ENCODE results near the gene P2RX1.
A peak's percentile ranks its signal among the peaks of the same experiment; 100 is the strongest.

Gene P2RX1

GRCh38 chr17:3907483-3908216 lies 8.6 kb downstream of the P2RX1 start:
- Histone ChIP-seq H3F3A (ENCODE audit: insufficient read depth, low read length) (no peaks in the 10 kb centered on the region), H3K9ac (ENCODE audit: low read length) (no peak overlapping the region), H3K4me2 (ENCODE audit: low read length) (no peak overlapping the region), H3K4me1 (ENCODE audit: insufficient read depth, low read length, severe bottlenecking) (peaks cover 25% of the 10 kb centered on the region), H3K9me2 (ENCODE audit: low read depth, low read length) (no peaks in the 10 kb centered on the region), H4K20me1 (ENCODE audit: insufficient read depth, low read length) (no peaks in the 10 kb centered on the region), H3K27me3 (ENCODE audit: insufficient read depth, low read length) (peaks cover 14% of the 10 kb centered on the region), H3K4me3 (ENCODE audit: low read depth, low read length, poor library complexity, severe bottlenecking) (no peak overlapping the region), H3K36me3 (ENCODE audit: insufficient read depth, low read length) (no peaks in the 10 kb centered on the region), H3K9me3 (ENCODE audit: low read length) (no peaks in the 10 kb centered on the region), H3K27ac (ENCODE audit: low read depth, low read length, poor library complexity, severe bottlenecking) (no peak overlapping the region), H3K79me2 (ENCODE audit: insufficient read depth, low read length) (no peaks in the 10 kb centered on the region), H2AFZ (ENCODE audit: low read length) (no peak overlapping the region)
- TF ChIP-seq EZH2 (IDR thresholded peaks at IDR 0.05; ENCODE audit: borderline replicate concordance, low read length): no peak
- peak; percentile 13; the same call in 1 of the 2 replicates for TF ChIP-seq CTCF (IDR thresholded peaks at IDR 0.05; ENCODE audit: low read length)

- Histone ChIP-seq H3K4me1 (ENCODE audit: insufficient read depth, low read length, severe bottlenecking) (peaks cover 25% of the 10 kb centered on the region), H3K4me2 (ENCODE audit: low read length) (no peak overlapping the region), H3K36me3 (ENCODE audit: insufficient read depth, low read length) (no peaks in the 10 kb centered on the region), H3K4me3 (ENCODE audit: low read depth, low read length, poor library complexity, severe bottlenecking) (no peak overlapping the region), H3K27me3 (ENCODE audit: insufficient read depth, low read length) (peaks cover 14% of the 10 kb centered on the region), H3K9me2 (ENCODE audit: low read depth, low read length) (no peaks in the 10 kb centered on the region), H2AFZ (ENCODE audit: low read length) (no peak overlapping the region), H4K20me1 (ENCODE audit: insufficient read depth, low read length) (no peaks in the 10 kb centered on the region), H3K27ac (ENCODE audit: low read depth, low read length, poor library complexity, severe bottlenecking) (no peak overlapping the region), H3K9me3 (ENCODE audit: low read length) (no peaks in the 10 kb centered on the region), H3F3A (ENCODE audit: insufficient read depth, low read length) (no peaks in the 10 kb centered on the region), H3K79me2 (ENCODE audit: insufficient read depth, low read length) (no peaks in the 10 kb centered on the region), H3K9ac (ENCODE audit: low read length) (no peak overlapping the region)
- TF ChIP-seq CTCF (IDR thresholded peaks at IDR 0.05; ENCODE audit: low read length): no peak
- TF ChIP-seq EZH2 (IDR thresholded peaks at IDR 0.05; ENCODE audit: borderline replicate concordance, low read length): no peak
Measured at GRCh38 chr17:3906881-3907280, 9.4 kb downstream of the P2RX1 start.

- Histone ChIP-seq H3K4me1 (ENCODE audit: insufficient read depth, low read length, severe bottlenecking) (peaks cover 12% of the 10 kb centered on the region), H3K27me3 (ENCODE audit: insufficient read depth, low read length) (peaks cover 14% of the 10 kb centered on the region), H3F3A (ENCODE audit: insufficient read depth, low read length) (no peaks in the 10 kb centered on the region), H3K9ac (ENCODE audit: low read length) (no peak overlapping the region), H3K4me2 (ENCODE audit: low read length) (no peak overlapping the region), H3K36me3 (ENCODE audit: insufficient read depth, low read length) (no peaks in the 10 kb centered on the region), H3K79me2 (ENCODE audit: insufficient read depth, low read length) (no peaks in the 10 kb centered on the region), H3K9me2 (ENCODE audit: low read depth, low read length) (no peaks in the 10 kb centered on the region), H3K4me3 (ENCODE audit: low read depth, low read length, poor library complexity, severe bottlenecking) (no peak overlapping the region), H3K9me3 (ENCODE audit: low read length) (no peaks in the 10 kb centered on the region), H4K20me1 (ENCODE audit: insufficient read depth, low read length) (no peaks in the 10 kb centered on the region), H3K27ac (ENCODE audit: low read depth, low read length, poor library complexity, severe bottlenecking) (no peak overlapping the region), H2AFZ (ENCODE audit: low read length) (no peak overlapping the region)
- TF ChIP-seq CTCF (IDR thresholded peaks at IDR 0.05; ENCODE audit: low read length) (no peak), EZH2 (IDR thresholded peaks at IDR 0.05; ENCODE audit: borderline replicate concordance, low read length) (no peak)
Measured at GRCh38 chr17:3905017-3905520, 11.2 kb downstream of the P2RX1 start.
